Transverse colon (tissue), 4 donors: ENCODE measurements around the gene DLX2. TPM values are rescaled to one million over a fixed set of nuclear protein-coding genes. Genes with fewer than 3 reads are reported as not detected.

Source experiments
- DNase-seq: peaks from one replicate; pipeline ENCODE4 v3.0.0-alpha.2; 2019
- H3K27ac ChIP-seq, 4 donors: fragments of 200-600 bp; sonication (generic); 2 replicates each; pipeline ENCODE4 v1.5.1; 2016 to 2018; ENCODE audit warnings: inconsistent platforms in 4 of 4
- H3K27me3 ChIP-seq: fragments of 200-600 bp; sonication (generic); 2 replicates; pipeline ENCODE4 v1.5.1; 2017; ENCODE audit warnings: inconsistent platforms
- H3K36me3 ChIP-seq, 4 donors: fragments of 200-600 bp; sonication (generic); 2 replicates each; pipeline ENCODE4 v1.5.1; 2017 to 2019; ENCODE audit warnings: inconsistent platforms in 4 of 4
- H3K4me1 ChIP-seq, 4 donors: fragments of 200-600 bp; sonication (generic); 2 replicates each; pipeline ENCODE4 v1.5.1; 2017 to 2020; ENCODE audit warnings: inconsistent platforms in 4 of 4
- H3K4me3 ChIP-seq, 4 donors: fragments of 200-600 bp; sonication (generic); 1 replicate in 1 of 4; 2 replicates in 3 of 4; pipeline versions ENCODE4 v1.5.1 to v1.6.1; 2017 to 2019; ENCODE audit warnings: inconsistent platforms in 4 of 4
- H3K9me3 ChIP-seq, 2 donors: fragments of 200-600 bp; sonication (generic); 2 replicates each; pipeline ENCODE4 v1.5.1; 2017 to 2019; ENCODE audit warnings: inconsistent platforms in 2 of 2
- CTCF ChIP-seq, 5 experiments: fragments of 200-600 bp in 3 of 5; fragments of 450-650 bp in 2 of 5; sonication (generic) in 3 of 5; IDR thresholded peaks; 1 replicate in 2 of 5; 2 replicates in 3 of 5; pipeline ENCODE4 v1.5.1; 2016 to 2017; ENCODE audit warnings: antibody characterized with exemption in 5 of 5, inconsistent platforms in 3 of 5, mild to moderate bottlenecking in 2 of 5, moderate library complexity in 1 of 5
- EP300 ChIP-seq: sonication (generic); formaldehyde crosslinking; IDR thresholded peaks from one replicate; pipeline ENCODE4 v1.6.1; 2017; ENCODE audit warnings: antibody characterized with exemption, low read depth
- POLR2A ChIP-seq: fragments of 450-650 bp; IDR thresholded peaks from one replicate; pipeline ENCODE4 v1.6.1; 2016; ENCODE audit warnings: antibody characterized with exemption, mild to moderate bottlenecking, moderate library complexity
- POLR2AphosphoS5 ChIP-seq, 3 donors: sonication (generic); formaldehyde crosslinking; IDR thresholded peaks; one replicate each; pipeline ENCODE4 v1.6.1; 2016; ENCODE audit warnings: antibody characterized with exemption in 3 of 3
- WGBS, 2 donors: methylation state at CpG; one replicate each; pipeline ENCODE4 v1.1.5; 2018; ENCODE audit warnings: low coverage in 1 of 2; 5-methylcytosine and 5-hydroxymethylcytosine counted together
- in situ Hi-C, 4 donors: fragments of 200-750 bp; cut with MboI; loops; one replicate each; pipeline versions ENCODE4 v1.15.0 to v1.15.1; 2017; ENCODE audit warnings: low sequenced_read_pairs in 3 of 4, low pct_ligation_motif_present in 1 of 4, low pct_unique_long_range_greater_than_20kb in 1 of 4
- intact Hi-C: fragments of 100-400 bp; cut with DNase I; formaldehyde crosslinking; loops from one replicate; pipeline ENCODE4 v1.15.1; 2023; ENCODE audit warnings: low total_unique reads
- total RNA-seq, 4 donors: library from RNA; depleted of rRNA; stranded (reverse); fragments of >200 nt; gene quantifications; one replicate each; pipeline ENCODE4 v1.1.0, GENCODE V29; 2016

The DLX2 gene
- total RNA-seq, 4 donors from 2014 or later, result 0.16 TPM; not detected in 3

GRCh38 chr2:172079838-172080640, 22.7 kb downstream of the DLX2 start:
- in situ Hi-C loops (no loop called here), intact Hi-C loops (no loop called here)
- 55 to 63% methylated on average over 23 to 38 of the region's 38 CpGs for WGBS, 2 donors

GRCh38 chr2:172079416-172079815, 23.3 kb downstream of the DLX2 start:
- Histone ChIP-seq H3K36me3 (no peaks in the 10 kb centered on the region), H3K27me3 (peaks cover 62% of the 10 kb centered on the region), H3K4me1 (peaks cover 4 to 25% (median 12%) of the 10 kb centered on the region in 4 donors), H3K4me3 (no peak overlapping the region), H3K27ac (no peak overlapping the region), H3K9me3 (no peaks in the 10 kb centered on the region)
- intact Hi-C loops (no loop called here), in situ Hi-C loops (no loop called here)
- WGBS, 2 donors, result 89 to 94% methylated on average over 3 to 5 of the region's 5 CpGs
- DNase-seq, result no peak
- TF ChIP-seq POLR2A (no peak), POLR2AphosphoS5 (IDR thresholded peaks at IDR 0.05) (no peak), CTCF (IDR thresholded peaks at IDR 0.05) (no peak), EP300 (no peak)

More at GRCh38 chr2:172079838-172080640, 22.7 kb downstream of the DLX2 start:
- Histone ChIP-seq H3K4me3 (no peak overlapping the region), H3K27me3 (peaks cover 69% of the 10 kb centered on the region), H3K27ac (no peak overlapping the region), H3K9me3 (no peaks in the 10 kb centered on the region), H3K4me1 (peaks cover 10 to 31% (median 18%) of the 10 kb centered on the region in 4 donors), H3K36me3 (no peaks in the 10 kb centered on the region)
- TF ChIP-seq POLR2A, result no peak
- no peak for TF ChIP-seq POLR2AphosphoS5 (IDR thresholded peaks at IDR 0.05)
- TF ChIP-seq EP300, result no peak
- no peak for TF ChIP-seq CTCF (IDR thresholded peaks at IDR 0.05)
- no peak for DNase-seq

GRCh38 chr2:172074254-172074653, 28.4 kb downstream of the DLX2 start:
- H3K27me3 ChIP-seq, result peaks cover 11% of the 10 kb centered on the region
- H3K36me3 ChIP-seq, result no peaks in the 10 kb centered on the region
- no peaks in the 10 kb centered on the region for H3K9me3 ChIP-seq
- peaks cover 0 to 3% (median 0%) of the 10 kb centered on the region in 4 donors for H3K4me1 ChIP-seq
- DNase-seq, result no peak
- intact Hi-C loops (no loop called here), in situ Hi-C loops (no loop called here)
- TF ChIP-seq POLR2AphosphoS5 (IDR thresholded peaks at IDR 0.05) (no peak), POLR2A (no peak), EP300 (no peak), CTCF (IDR thresholded peaks at IDR 0.05) (no peak)
- 89 to 98% methylated on average over 1 of the region's 1 CpG for WGBS, 2 donors
- H3K27ac ChIP-seq, result no peak overlapping the region
- no peak overlapping the region for H3K4me3 ChIP-seq

GRCh38 chr2:172073518-172073917, 29.2 kb downstream of the DLX2 start:
- WGBS, 2 donors, result 93 to 95% methylated on average over 4 of the region's 4 CpGs
- intact Hi-C loops, result no loop called here
- TF ChIP-seq POLR2AphosphoS5 (IDR thresholded peaks at IDR 0.05) (no peak), POLR2A (no peak), EP300 (no peak), CTCF (IDR thresholded peaks at IDR 0.05) (no peak)
- no peaks in the 10 kb centered on the region for H3K9me3 ChIP-seq
- DNase-seq, result no peak
- in situ Hi-C loops, result no loop called here
- H3K4me1 ChIP-seq, result peaks cover 0 to 3% (median 0%) of the 10 kb centered on the region in 4 donors
- no peak overlapping the region for H3K27ac ChIP-seq
- H3K36me3 ChIP-seq, result no peaks in the 10 kb centered on the region
- H3K4me3 ChIP-seq, result no peak overlapping the region
- H3K27me3 ChIP-seq, result peaks cover 3% of the 10 kb centered on the region
